HG02885 (cell line): Measurements from ENCODE around the gene GLP1R.

Experiments
- ATAC-seq: cut with Tn5 transposase; IDR thresholded peaks from one replicate; pipeline ENCODE4 v1.9.1; 2021; ENCODE audit warnings: mild to moderate bottlenecking; ENCODE audit not compliant: unreplicated experiment, poor library complexity

The GLP1R gene

DNA sequence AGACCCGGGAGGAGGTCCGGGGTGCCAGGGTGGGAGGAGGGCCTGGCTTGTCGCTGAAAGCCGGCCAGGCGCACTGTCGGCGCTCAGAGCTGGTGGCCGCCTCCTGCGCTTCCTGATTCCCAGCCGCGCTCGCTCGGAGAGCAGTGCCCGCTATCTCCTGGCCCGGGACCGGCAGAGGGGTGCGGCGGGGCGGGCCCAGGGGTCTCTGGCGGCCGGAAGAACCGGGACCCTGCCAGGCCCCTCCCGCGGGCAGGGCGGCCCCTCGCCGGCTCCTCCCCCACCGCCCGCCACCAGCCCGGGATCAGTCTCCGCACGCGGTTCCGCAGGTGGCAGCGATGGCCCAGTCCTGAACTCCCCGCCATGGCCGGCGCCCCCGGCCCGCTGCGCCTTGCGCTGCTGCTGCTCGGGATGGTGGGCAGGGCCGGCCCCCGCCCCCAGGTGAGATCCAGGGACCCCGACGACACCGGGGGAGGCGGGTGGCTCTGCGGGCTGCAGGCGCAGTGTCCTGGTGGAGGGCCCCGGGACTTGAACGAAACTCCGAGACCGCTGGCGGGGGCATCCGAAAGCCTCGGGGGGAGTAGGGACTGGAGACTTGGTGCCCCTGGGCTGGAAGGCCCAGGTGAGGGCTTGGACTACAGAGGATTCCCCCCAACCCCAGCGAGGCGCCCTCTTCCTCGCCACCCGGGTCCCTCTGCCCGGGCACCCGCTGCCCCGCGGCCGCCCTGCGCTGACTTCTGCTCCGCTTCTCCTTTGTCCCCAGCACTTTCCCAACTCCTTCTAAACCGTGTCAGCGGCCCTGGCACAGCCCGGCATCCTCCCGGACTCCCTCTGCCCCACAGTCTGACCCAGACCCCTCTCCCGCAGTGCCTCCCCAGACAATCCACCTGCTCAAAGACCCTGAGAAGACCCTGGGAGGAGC is at the start of gene GLP1R:
GLP1R (plus strand) TSS at position 301 of the 919 bp plus-strand sequence; CDS start at position 361, 60 bp downstream.
- ATAC-seq: no peak

DNA sequence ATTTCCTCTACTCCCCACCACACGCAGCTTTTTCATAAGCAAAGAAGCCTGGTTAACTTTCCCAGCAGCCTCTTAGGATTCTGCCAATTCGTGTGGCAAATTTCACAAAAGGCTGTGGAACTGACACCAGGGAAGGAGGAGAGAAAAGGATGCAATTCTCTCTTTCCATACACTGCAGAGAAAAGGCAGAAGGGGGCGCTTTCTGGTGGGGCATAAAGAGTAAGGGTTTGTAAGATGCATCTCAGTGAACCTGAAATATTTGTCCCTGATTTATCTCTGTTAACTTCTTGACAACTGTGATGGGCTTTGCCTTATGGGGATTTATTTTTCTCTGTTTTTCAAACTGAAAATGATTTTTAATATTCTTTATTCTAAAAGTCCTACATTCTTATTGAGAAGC is 45.5 kb upstream of the GLP1R start:
- ATAC-seq: no peak

DNA sequence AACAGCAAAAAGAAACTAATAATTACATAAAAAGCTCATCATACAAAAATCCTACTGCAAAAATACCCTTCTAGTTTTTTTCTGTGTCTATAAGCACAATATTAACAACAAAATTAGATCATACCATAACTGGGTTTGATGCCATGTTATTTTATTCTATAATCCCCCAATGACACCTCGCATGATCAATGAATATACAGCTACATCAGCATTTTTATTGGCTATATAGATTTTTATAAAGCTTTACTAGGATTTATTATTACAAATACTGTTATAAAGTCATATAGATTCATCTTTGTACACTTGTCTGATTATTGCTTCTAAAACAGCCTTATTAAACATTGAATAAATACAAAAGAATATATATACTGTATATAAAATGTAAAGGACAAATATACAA is 45.1 kb upstream of the GLP1R start:
- no peak for ATAC-seq

DNA sequence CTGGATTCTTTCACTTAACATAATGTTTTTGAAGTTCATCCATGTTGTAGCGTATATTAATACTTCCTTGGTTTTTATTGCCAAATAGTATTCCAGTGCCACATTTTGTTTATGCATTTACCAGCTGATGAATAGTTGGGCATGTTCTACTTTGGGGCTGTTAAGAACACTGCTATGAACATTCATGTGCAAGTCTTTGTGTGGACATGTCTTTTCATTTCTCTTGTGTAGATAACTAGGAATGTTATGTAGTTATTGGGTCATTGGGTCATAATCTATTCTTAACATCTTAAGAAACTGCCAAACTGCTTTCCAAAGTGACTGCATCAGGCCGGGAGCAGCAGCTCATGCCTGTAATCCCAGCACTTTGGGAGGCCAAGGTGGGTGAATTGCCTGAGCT is 43.8 kb upstream of the GLP1R start:
- no peak for ATAC-seq

DNA sequence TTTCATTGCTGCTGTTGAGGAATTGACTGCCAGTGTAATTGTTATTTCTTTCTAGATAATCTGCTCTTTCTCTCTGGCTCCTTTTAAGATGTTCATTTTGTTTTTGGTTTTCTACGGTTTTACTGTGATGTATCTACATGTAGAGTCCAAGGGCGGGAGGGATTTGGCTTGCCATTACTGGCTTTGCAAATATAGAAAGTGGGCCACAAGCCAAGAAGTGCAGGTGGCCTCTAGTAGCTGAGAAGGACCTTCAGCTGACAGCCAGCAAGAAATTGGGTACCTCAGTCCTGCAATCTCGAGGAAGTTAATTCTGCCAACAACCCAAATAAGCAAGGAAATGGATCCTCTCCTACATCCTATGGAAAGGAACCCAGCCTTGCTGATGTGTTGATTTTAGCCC is 42.8 kb upstream of the GLP1R start:
- ATAC-seq: no peak

DNA sequence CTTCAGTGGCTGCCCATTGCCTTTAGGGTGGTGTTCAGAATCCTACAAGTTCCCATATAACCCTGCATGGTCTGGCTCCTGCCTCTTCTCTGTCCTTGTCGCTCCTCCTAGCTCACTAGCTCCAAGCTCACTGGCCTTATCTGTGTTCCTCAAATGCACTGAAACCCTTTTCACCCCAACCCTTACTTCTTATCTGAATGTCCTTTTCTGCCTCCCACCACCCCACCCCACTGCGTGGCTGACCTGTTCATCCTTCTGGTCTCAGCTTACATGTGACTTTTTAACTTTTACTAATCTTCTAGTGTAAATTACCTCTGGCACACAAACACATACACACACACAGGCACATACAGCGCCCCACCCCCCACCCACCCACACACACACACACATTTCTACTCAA is 41.0 kb upstream of the GLP1R start:
- ATAC-seq: no peak

DNA sequence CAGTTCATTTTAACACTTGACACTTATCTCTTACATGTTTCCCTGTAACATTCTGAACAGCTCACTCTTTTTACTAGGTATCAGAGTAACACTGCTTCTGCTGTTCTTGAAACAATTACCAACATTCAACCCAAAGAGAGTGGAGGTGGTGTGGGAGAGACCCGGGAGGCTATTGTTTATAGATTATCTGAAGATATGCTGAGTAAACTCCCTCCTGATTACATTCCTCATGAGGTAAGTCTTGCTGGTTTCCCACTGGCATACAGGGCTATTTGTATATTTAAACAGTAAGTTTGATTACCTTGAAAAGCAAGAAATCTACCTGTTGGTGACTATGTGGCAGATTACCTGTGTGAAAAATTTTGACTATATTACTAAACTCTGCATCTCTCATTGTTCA is 39.8 kb upstream of the GLP1R start:
- ATAC-seq: no peak

DNA sequence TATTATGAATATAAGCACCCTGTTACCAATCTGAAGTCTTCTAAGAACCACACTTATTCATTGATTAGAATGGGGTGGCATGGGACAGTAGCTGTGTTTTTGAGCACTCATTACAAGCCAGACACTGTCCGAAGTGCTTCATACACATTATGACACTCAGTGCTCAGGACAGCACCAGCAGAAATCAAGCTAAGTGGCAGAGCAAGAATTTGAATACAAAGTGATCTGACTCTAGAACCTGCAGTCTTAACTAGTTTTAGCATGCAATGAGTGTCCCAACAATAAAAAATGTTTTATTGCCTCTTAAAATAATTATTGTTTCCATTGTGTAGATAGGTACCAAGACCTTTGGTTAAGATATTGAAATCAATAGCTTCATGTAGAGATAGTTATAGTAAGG is 39.1 kb upstream of the GLP1R start:
- no peak for ATAC-seq

DNA sequence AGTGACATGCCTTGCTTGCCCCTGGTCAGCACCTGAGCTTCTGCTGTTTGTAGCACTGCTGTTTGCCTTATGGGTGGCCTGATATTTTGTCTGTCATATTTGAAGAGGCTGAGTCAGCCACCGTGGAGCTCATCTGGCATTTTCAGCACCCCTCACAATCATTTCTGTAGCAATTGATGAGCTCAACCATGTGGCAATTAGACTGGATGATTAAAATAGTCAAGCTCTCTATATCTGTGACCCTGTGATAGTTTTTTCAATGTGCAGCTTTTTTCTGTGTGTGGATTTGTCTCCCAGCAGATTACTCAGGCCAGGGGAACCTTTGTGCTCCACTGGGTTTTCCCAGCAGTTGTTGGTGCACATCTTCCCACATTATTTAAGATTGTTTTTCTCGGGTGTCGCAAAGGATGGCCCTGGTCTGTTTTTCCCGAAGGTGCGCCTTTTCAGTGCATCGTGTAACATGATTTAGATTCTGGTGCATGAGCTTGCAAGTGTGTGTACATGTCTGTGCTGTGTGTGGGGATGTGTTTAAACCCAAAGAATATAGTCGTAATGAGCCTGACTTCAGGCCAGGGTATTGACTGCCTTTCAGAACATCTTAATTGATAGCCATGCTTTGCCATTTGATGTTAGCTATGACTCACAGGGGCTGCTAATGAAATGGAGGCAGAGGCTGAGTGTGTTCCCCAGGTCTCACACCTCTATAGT is 31.6 kb upstream of the GLP1R start:
- no peak for ATAC-seq

DNA sequence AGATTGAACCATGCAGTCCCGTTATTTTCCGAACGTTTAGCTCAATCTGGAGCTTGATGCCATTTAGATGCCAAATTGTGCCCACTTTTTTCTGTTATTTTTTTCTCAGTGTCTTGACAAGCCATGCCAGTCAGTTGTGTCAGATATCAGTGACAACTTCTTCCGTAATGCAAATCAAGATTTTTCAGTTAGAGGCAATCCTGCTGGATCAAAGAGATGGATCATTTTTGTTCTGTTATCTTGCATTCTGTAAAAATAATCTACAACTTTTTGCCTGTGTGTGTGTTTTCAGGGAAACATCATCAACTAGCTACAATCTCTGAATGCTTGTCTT is 31.1 kb upstream of the GLP1R start:
- ATAC-seq: no peak

DNA sequence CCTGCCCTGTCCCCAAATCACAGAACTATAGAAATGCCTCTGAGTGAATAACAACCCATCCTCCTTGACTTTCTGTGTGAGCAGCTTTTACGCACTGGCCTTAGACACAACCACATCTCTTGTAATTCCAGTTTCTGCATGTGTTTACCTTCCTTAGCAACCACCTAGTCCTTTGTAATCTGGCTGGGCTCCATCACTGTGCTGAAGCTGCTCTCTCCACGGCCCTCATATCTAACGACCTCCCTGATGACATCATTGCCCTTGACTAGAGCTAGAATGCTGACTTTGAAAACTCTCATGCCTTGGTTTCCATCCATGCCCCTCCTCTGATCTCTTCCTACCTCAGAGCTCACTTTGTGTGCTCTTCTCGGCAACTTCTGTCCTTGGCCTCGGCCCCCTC is 30.5 kb upstream of the GLP1R start:
- no peak for ATAC-seq

DNA sequence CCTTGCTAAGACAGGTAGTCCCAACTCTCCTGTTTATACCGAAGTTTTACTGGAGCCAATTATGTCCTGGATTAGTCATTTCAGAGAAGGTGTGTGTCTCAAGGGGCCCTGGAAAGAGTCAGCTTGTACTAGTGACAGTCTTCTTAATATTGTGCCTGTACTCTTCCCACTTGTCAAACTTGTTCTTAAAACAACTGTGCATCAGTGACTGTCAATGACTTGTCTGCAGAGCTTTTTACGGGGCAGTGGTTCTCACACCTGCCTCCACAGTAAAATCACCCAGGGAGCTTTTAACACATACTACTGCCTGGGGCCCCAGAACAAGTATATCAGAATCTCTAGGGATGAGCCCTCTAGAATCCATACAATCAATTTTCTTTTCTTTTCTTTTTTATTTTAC is 28.4 kb upstream of the GLP1R start:
- ATAC-seq: no peak

DNA sequence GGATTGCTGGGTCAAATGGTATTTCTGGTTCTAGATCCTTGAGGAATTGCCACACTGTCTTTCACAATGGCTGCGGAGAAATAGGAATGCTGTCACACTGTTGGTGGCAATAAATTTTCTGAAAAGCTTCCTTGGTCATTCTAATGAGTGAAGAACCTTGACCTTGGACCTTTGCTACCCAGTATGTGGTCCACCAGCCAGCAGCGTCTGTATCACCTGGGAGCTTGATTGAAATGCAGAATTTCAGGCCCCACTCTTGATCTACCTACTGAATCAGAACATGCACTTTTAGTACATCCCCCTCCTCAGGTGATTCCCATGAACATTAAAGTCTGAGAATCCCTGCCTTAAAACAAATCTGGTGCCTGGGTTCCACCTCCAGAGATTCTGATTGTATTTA is 27.5 kb upstream of the GLP1R start:
- ATAC-seq: no peak

DNA sequence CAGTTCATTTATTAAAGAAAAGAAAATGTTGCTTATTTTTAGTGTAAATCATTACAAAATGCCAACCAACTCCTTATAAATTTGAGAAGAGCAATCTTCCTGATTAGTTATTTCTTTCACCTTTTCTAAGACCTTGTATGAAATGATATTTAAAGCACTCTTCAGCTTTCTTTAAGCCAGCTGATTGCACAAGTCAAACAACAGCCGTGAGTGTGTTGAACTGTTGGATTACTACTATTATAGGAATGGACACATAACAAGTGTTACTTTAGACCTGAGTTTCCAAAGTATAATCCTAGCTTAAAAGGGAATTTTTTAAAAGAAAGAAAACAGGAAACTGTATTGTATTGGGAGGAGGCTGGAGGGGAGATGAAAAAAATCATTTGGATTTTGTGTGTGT is 26.8 kb upstream of the GLP1R start:
- ATAC-seq: no peak

DNA sequence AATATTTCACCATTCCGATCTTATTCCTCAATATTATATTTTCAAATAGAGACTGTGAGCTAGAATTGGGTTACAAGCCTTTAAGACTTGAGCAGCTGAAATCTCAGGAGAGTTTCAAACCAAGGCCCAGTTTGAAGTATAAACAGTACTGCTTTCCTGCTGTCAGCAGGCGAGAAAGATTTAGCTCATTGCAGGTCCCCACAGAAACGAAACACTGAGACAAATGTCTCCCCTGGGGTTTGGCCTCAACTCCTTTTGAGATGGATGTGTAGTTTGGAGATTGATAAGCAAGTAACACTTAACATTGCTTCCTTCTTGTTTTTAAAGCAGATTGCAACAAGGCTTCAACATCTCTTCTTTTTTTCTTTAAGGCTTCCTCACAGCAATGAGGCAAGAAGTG is 22.4 kb upstream of the GLP1R start:
- no peak for ATAC-seq

DNA sequence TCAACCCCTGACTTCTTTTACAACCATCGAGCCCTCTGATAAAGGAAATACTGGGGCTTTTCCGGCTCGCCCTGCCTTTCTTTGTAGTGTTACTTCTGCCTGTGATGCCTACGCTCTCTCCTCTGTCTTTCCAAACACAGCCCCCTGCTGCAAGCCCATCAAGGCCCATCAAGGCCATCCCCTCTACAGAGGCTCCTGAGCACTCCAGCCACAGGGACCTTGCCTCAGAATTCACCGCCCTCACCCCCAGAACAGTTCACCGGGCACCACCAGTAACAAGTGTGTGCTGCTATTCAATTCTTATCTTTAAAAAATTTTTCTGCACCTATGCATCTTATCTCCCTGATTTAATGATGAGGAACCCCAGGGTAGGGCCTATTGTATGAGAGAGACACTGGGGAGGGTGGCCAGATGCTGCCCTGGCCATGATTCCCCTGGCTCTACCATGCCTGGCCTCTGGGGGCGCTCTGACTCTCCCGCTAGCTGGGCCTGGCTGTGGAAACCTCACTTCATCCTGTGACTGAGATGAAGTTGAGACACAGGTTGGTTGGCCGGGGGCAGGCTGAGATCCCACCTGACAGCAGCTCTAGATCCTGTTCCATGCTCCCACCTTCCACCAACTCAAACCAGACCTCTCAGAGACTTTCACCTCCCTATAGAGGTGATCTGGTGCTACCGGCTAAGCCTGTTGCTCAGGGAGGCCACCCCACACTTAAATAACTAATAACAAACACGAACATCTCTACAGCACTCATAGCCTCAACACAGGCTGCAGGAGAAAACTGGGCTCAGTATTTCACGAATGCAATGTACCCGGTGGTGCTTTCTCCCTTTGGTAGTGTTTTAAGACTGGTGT is 19.2 kb upstream of the GLP1R start:
- ATAC-seq: peak; percentile 69

DNA sequence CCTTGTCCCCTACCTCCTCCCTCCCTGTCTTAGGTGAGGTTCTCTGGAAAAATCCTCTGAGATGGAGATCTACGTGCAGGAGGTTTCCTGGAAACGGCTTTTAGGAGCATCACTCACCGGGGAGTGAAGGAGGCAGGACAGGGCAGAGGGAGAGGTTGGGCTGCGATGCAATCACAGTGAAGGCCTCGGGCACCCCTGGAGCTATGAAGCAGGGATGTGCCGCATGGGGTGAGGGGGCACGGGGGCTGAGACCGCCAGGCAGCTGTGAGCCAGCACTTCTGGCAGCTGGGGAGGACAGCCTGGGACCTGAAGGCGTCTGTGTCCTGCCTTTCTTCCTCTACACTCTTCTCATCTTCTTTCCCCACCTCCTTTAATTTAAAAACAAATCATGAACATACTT is 12.9 kb upstream of the GLP1R start:
- ATAC-seq: no peak

DNA sequence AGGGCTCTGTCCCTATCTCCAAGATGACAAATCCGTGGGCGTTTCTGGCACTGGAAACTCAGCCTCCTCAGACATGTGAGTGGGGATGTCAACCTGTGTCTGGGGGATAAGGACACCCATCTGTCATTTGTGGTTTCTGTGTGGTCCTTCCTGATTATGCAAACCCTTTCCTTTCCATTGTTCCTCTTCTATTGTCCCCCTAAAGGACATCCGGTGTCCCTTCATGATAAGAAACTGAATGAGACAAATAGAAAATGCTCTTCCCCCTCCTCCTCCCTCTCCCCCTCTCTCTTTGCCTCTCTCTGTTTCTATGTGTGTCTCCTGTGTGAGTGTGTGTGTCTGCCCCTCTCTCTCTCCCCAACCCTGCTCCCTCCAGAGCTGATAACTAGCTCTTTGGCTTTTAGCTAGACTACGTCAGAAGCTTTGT is 11.5 kb upstream of the GLP1R start:
- ATAC-seq: no peak

DNA sequence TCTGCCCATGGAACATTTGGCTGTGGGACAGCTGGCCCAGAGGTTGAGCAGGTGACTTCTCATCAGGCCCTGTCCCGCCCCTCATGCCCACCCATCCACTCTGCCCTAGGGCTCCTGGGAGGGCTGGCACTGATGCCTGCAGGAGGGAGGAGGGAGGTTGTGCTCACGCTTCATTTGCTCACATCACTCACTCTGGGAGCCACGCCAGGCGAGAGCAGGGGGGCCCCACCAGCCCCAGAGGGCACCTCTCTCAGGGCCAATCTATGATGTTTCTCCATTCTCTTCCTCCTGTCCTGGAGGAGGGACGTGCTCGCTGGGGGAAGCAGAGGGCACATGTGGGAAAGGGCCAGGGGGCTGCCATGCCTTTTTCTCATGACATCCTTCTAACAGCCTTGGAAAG is 10.9 kb upstream of the GLP1R start:
- no peak for ATAC-seq

DNA sequence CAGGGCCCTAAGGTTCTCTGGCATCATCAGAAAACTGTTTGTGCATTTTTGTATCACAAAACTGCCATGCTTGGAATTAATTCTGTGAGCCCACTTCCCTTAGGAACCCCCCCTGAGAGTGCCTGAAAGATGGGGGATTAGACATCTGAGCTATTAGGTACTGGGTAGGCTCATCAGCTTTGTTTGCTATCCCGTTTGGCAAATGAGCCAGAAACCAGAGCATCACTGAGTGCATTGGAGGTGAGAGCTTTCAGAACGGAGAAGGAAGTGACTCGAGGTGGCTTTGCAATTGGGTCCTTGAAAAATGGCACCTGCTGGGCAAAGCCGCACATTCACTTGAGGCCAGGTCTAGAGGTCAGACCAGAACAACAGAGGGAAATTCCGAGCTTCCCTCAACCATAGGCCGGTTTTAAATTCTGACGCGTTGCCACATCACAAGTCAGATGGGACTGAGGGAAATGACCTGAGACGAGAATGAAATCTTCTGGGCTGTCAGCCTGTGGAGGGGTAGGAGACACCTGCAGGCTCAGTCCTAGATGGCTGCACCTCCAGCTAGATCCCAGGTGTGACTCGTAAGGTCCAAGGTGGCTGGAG is 8.4 kb upstream of the GLP1R start:
- ATAC-seq: no peak

DNA sequence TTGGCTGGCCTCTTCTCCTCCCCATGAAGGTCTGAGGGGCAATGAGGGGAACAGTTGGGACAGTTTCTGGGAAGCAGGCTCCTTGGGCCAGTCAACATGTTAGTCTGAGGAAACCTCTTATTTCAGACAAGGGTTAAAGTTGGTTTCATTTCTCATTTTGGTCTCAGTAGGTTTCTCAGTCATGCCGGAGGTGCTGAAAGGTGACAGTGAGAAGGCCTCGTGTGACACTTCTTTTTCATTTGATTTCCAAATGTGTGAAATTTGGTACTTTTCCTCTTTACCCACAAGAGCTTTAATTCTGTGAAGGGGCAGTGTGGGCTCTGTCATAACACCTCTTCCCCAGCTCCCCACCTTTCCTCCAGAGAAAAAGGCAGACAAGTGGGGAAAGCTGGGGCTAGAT is 7.5 kb upstream of the GLP1R start:
- peak; percentile 47 for ATAC-seq
